Measurements from ENCODE around the gene MEI1.

MEI1 gene

GRCh38 chr22:41846268-41846987, 147.1 kb downstream of the MEI1 start:
- DNase-seq, result no peak

GRCh38 chr22:41847300-41847699, 148.0 kb downstream of the MEI1 start:
- DNase-seq, result no peak

- DNase-seq, result no peak
Observed at GRCh38 chr22:41848468-41848867, 149.2 kb downstream of the MEI1 start.
